GM21737 (cell line): ENCODE data around the gene SDK1.
"Not testable (repeated sequence)": the region's sequence is repeated elsewhere in the genome, so short reads cannot be mapped to it uniquely, and the experiment has no call there.

ENCODE experiments used
- ATAC-seq: cut with Tn5 transposase; IDR thresholded peaks from one replicate; pipeline ENCODE4 v1.9.1; 2021; ENCODE audit warnings: mild to moderate bottlenecking, moderate library complexity; ENCODE audit not compliant: unreplicated experiment

SDK1 gene

GRCh38 chr7:3942816-3943745 is 642.0 kb downstream of the SDK1 start:
- no peak for ATAC-seq

- no peak for ATAC-seq
These were observed 642.9 kb downstream of the SDK1 start for GRCh38 chr7:3943779-3944520.

- ATAC-seq, result no peak
These were observed 648.2 kb downstream of the SDK1 start for GRCh38 chr7:3949242-3949640.

GRCh38 chr7:3950249-3950648 is 649.2 kb downstream of the SDK1 start:
- peak; percentile 61 for ATAC-seq

- ATAC-seq, result no peak
These were observed 650.4 kb downstream of the SDK1 start for GRCh38 chr7:3951316-3952055.

- no peak for ATAC-seq
These were observed 652.1 kb downstream of the SDK1 start for GRCh38 chr7:3953133-3953532.

- ATAC-seq, result no peak
These were observed 652.9 kb downstream of the SDK1 start for GRCh38 chr7:3953946-3954345.

GRCh38 chr7:3955026-3955425 is 654.0 kb downstream of the SDK1 start:
- no peak for ATAC-seq

- ATAC-seq, result peak; percentile 85
These were observed 655.0 kb downstream of the SDK1 start for GRCh38 chr7:3955751-3956696.

GRCh38 chr7:3956949-3957348 is 655.9 kb downstream of the SDK1 start:
- ATAC-seq, result peak; percentile 41

GRCh38 chr7:3957472-3958108 is 656.5 kb downstream of the SDK1 start:
- ATAC-seq, result peak; percentile 32

GRCh38 chr7:3958109-3958483 is 657.0 kb downstream of the SDK1 start:
- no peak for ATAC-seq

- ATAC-seq, result no peak
These were observed 658.3 kb downstream of the SDK1 start for GRCh38 chr7:3959364-3959763.

- ATAC-seq, result no peak
These were observed 659.2 kb downstream of the SDK1 start for GRCh38 chr7:3960050-3960763.

- no peak for ATAC-seq
These were observed 659.9 kb downstream of the SDK1 start for GRCh38 chr7:3960942-3961341.

- no peak for ATAC-seq
These were observed 660.9 kb downstream of the SDK1 start for GRCh38 chr7:3961857-3962503.

GRCh38 chr7:3963768-3964167 is 662.7 kb downstream of the SDK1 start:
- not testable (repeated sequence) for ATAC-seq

GRCh38 chr7:3964980-3965606 is 664.0 kb downstream of the SDK1 start:
- no peak for ATAC-seq
